ENCODE measurements around the gene SNCAIP.

Gene SNCAIP

GRCh38 chr5:122430319-122430586 lies 118.2 kb downstream of the SNCAIP start:
- TF ChIP-seq OSR1 (CRISPR knock-in tag; IDR thresholded peaks at IDR 0.05) = no peak
- no peak for TF ChIP-seq PPARA (CRISPR knock-in tag; IDR thresholded peaks at IDR 0.05; ENCODE audit: borderline replicate concordance)
- no peak for TF ChIP-seq CSDC2 (CRISPR knock-in tag; IDR thresholded peaks at IDR 0.05)
- no peak for TF ChIP-seq TOX (CRISPR knock-in tag; IDR thresholded peaks at IDR 0.05; ENCODE audit: borderline replicate concordance)
- no peak for TF ChIP-seq ARNTL (CRISPR knock-in tag; IDR thresholded peaks at IDR 0.05; ENCODE audit: borderline replicate concordance, low read depth)
- TF ChIP-seq ZNF70 (CRISPR knock-in tag; IDR thresholded peaks at IDR 0.05) = no peak
- no peak for ATAC-seq

GRCh38 chr5:122431298-122431697 lies 119.3 kb downstream of the SNCAIP start:
- no peak for ATAC-seq
- no peak for TF ChIP-seq ZFP30 (CRISPR knock-in tag; IDR thresholded peaks at IDR 0.05)
- no peak for TF ChIP-seq GLIS3 (CRISPR knock-in tag; IDR thresholded peaks at IDR 0.05)
- no peak for TF ChIP-seq ZC3H10 (CRISPR knock-in tag; IDR thresholded peaks at IDR 0.05)
- TF ChIP-seq CREB5 (CRISPR knock-in tag; IDR thresholded peaks at IDR 0.05; ENCODE audit: low read depth) = no peak
- no peak for TF ChIP-seq ZNF70 (CRISPR knock-in tag; IDR thresholded peaks at IDR 0.05)
- TF ChIP-seq PATZ1 (CRISPR knock-in tag; IDR thresholded peaks at IDR 0.05; ENCODE audit: borderline replicate concordance) = no peak
- no peak for TF ChIP-seq ARNTL (CRISPR knock-in tag; IDR thresholded peaks at IDR 0.05; ENCODE audit: borderline replicate concordance, low read depth)
- TF ChIP-seq ISL1 (CRISPR knock-in tag; IDR thresholded peaks at IDR 0.05) = no peak
- TF ChIP-seq ESRRG (CRISPR knock-in tag; IDR thresholded peaks at IDR 0.05) = no peak
- TF ChIP-seq POU6F1 (CRISPR knock-in tag; IDR thresholded peaks at IDR 0.05; ENCODE audit: borderline replicate concordance, low read depth) = no peak
- TF ChIP-seq ZNF565 (CRISPR knock-in tag; conservative IDR thresholded peaks at IDR 0.05; ENCODE audit: low read depth) = no peak
- TF ChIP-seq TOX (CRISPR knock-in tag; IDR thresholded peaks at IDR 0.05; ENCODE audit: borderline replicate concordance) = no peak
- TF ChIP-seq ZNF8 (CRISPR knock-in tag; IDR thresholded peaks at IDR 0.05) = no peak
- no peak for TF ChIP-seq TSHZ2 (CRISPR knock-in tag; IDR thresholded peaks at IDR 0.05)
- no peak for TF ChIP-seq CSDC2 (CRISPR knock-in tag; IDR thresholded peaks at IDR 0.05)
- no peak for TF ChIP-seq TCF4 (CRISPR knock-in tag; IDR thresholded peaks at IDR 0.05; ENCODE audit: borderline replicate concordance)

GRCh38 chr5:122434205-122434970 lies 122.4 kb downstream of the SNCAIP start:
- no peak for ATAC-seq
- TF ChIP-seq BACH2 (CRISPR knock-in tag; IDR thresholded peaks at IDR 0.05; ENCODE audit: borderline replicate concordance) = no peak
- TF ChIP-seq TSHZ2 (CRISPR knock-in tag; IDR thresholded peaks at IDR 0.05) = no peak
- TF ChIP-seq CSRNP3 (CRISPR knock-in tag; IDR thresholded peaks at IDR 0.05) = no peak

Measured in SK-N-SH treated with all-trans-retinoic acid at 6 μM for 48 hours (cell line).